ENCODE data around the gene CD38. TPM values are rescaled to one million over a fixed set of nuclear protein-coding genes. Genes with fewer than 3 reads are reported as not detected.

Gene CD38
- total RNA-seq, 1 experiment from 2014 or later: not detected

DNA sequence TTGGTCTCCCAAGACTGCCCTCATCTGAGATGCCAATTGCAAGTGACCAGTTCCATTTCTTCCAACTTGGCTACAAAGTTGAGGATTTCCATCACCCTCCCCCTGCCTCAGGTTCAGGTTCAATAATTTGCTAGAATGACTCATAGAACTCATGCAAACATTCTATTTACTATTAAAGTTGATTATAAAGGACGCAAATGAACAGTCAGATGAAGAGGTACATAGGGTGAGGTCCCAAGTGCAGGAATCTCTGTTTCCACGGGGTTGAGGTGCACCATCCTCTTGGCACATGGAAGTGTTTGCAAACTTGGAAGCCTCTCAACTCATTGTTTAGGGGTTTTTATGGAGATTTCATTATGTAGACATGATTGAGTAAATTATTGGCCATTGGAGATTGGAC, 119.4 kb downstream of the CD38 start:
- no peak for DNase-seq
- H3K27me3 ChIP-seq: no peaks in the 10 kb centered on the region
- H3K4me3 ChIP-seq: no peak overlapping the region
- no peaks in the 10 kb centered on the region for H3K36me3 ChIP-seq
- no peaks in the 10 kb centered on the region for H3K9me3 ChIP-seq

DNA sequence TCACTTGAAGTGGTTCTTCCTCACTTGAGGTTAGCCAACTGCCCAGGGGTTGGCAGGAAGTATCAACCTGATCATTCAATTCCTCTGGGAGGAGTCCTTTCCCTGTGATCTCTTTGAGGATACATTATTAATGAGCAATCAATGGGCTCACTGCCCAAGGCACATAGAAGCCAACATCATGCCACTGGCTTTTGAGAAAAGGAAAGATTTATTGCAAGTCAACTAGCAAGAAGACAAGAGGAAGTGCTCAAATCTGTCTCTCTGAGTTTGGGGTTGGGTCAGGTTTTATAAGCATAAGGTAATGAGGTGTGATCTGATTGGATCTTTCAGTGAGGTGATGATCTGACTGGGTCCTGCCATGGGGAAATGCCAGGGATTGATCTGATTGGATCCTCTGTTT, 120.8 kb downstream of the CD38 start:
- H3K9me3 ChIP-seq: no peaks in the 10 kb centered on the region
- DNase-seq: peak; percentile 49
- no peak overlapping the region for H3K4me3 ChIP-seq
- H3K27me3 ChIP-seq: no peaks in the 10 kb centered on the region
- no peaks in the 10 kb centered on the region for H3K36me3 ChIP-seq

GRCh38 chr4:15899511-15899910, 121.4 kb downstream of the CD38 start:
- Histone ChIP-seq H3K36me3 (no peaks in the 10 kb centered on the region), H3K27me3 (no peaks in the 10 kb centered on the region), H3K9me3 (no peaks in the 10 kb centered on the region), H3K4me3 (no peak overlapping the region)
- no peak for DNase-seq

DNA sequence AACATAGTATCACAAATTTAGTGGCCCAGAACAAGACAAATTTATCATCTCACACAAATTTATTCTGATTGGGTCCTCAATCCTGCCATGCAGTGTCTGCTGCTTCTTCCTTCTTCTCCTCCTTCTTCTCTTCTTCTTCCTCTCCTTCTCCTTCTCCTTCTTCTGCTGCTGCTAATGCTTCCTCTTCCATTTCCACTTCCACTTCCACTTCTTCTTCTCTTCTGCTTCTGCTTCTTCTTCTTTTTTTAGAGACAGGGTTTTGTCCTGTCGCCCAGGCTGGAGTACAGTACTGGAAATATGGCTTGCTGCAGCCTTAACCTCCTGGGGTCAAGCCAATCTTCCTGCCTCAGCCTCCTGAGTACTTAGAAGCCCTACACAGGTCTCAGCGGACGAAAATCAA, 122.9 kb downstream of the CD38 start:
- Histone ChIP-seq H3K36me3 (no peaks in the 10 kb centered on the region), H3K9me3 (no peaks in the 10 kb centered on the region), H3K4me3 (no peak overlapping the region), H3K27me3 (no peaks in the 10 kb centered on the region)
- DNase-seq: no peak

GRCh38 chr4:15901998-15902397, 123.9 kb downstream of the CD38 start:
- no peak for DNase-seq
- Histone ChIP-seq H3K9me3 (no peaks in the 10 kb centered on the region), H3K4me3 (no peak overlapping the region), H3K27me3 (no peaks in the 10 kb centered on the region), H3K36me3 (no peaks in the 10 kb centered on the region)

DNA sequence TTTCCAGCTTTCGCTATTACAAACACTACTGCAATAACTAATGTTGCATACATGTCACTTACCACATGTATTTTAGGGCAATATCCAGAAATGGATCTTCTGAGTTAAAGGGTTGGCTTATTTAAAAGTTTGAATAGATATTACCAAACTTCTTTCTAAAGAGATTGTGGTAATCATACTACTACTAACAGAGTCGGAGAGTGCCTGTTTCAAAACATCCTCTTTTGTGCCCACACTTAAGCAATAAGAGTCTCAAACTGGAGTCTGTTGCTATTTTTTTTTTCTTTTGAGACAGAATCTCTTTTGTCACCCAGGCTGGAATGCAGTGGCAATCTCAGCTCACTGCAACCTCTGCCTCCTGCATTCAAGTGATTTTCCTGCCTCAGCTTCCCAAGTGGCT, 124.6 kb downstream of the CD38 start:
- Histone ChIP-seq H3K4me3 (no peak overlapping the region), H3K36me3 (no peaks in the 10 kb centered on the region), H3K27me3 (no peaks in the 10 kb centered on the region), H3K9me3 (no peaks in the 10 kb centered on the region)
- no peak for DNase-seq

Other genes starting within 250 kb of the CD38 start
- gene FBXL5, start 123.0 kb upstream of the CD38 start, total RNA-seq (2014; rRNA removed; shearing (Covaris generic); ENCODE audit: low replicate concordance): 26.2 and 35.0 TPM in 2 replicates
- 10.2 and 22.6 TPM in 2 replicates for gene FAM200B, start 96.5 kb upstream of the CD38 start, total RNA-seq (2014; rRNA removed; shearing (Covaris generic); ENCODE audit: low replicate concordance)
- 2.0 and 3.3 TPM in 2 replicates for gene BST1, start 75.3 kb upstream of the CD38 start, total RNA-seq (2014; rRNA removed; shearing (Covaris generic); ENCODE audit: low replicate concordance)
- not detected in 2 replicates for gene FGFBP1, start 160.4 kb downstream of the CD38 start, total RNA-seq (2014; rRNA removed; shearing (Covaris generic); ENCODE audit: low replicate concordance)
- gene FGFBP2, start 184.8 kb downstream of the CD38 start, total RNA-seq (2014; rRNA removed; shearing (Covaris generic); ENCODE audit: low replicate concordance): not detected in 2 replicates